Esophagus muscularis mucosa (tissue), 4 donors: Measurements from ENCODE around the gene DIP2A. TPM values are rescaled to one million over a fixed set of nuclear protein-coding genes. Genes with fewer than 3 reads are reported as not detected.

Experiments
- DNase-seq: peaks from one replicate; pipeline ENCODE4 v3.0.0-alpha.2; 2017; ENCODE audit errors: extremely low spot score
- H3K27ac ChIP-seq, 4 donors: fragments of 200-600 bp; sonication (generic); replicated peaks in 1 of 4; 1 replicate in 3 of 4; 2 replicates in 1 of 4; pipeline ENCODE4 v1.5.1; 2016 to 2019; ENCODE audit warnings: mild to moderate bottlenecking in 1 of 4
- H3K27me3 ChIP-seq, 4 donors: fragments of 200-600 bp; sonication (generic); one replicate each; pipeline versions ENCODE4 v1.5.1 to v1.6.0; 2016 to 2019
- H3K36me3 ChIP-seq, 4 donors: fragments of 200-600 bp; sonication (generic); one replicate each; pipeline ENCODE4 v1.5.1; 2016 to 2019
- H3K4me1 ChIP-seq, 4 donors: fragments of 200-600 bp; sonication (generic); one replicate each; pipeline ENCODE4 v1.5.1; 2016 to 2019
- H3K4me3 ChIP-seq, 4 donors: fragments of 200-600 bp; sonication (generic); 1 replicate in 2 of 4; 2 replicates in 2 of 4; pipeline ENCODE4 v1.5.1; 2016 to 2019; ENCODE audit warnings: mild to moderate bottlenecking in 4 of 4, moderate library complexity in 1 of 4
- H3K9me3 ChIP-seq, 4 donors: fragments of 200-600 bp; sonication (generic); 1 replicate in 3 of 4; 2 replicates in 1 of 4; pipeline ENCODE4 v1.5.1; 2016 to 2019
- EP300 ChIP-seq: sonication (generic); formaldehyde crosslinking; IDR thresholded peaks from one replicate; pipeline ENCODE4 v1.6.1; 2017; ENCODE audit warnings: antibody characterized with exemption
- POLR2A ChIP-seq: fragments of 450-650 bp; IDR thresholded peaks from one replicate; pipeline ENCODE4 v1.6.1; 2017; ENCODE audit warnings: antibody characterized with exemption, moderate library complexity, mild to moderate bottlenecking, low read depth
- POLR2AphosphoS5 ChIP-seq, 2 donors: sonication (generic); formaldehyde crosslinking; IDR thresholded peaks; one replicate each; pipeline ENCODE4 v1.6.1; 2017; ENCODE audit warnings: antibody characterized with exemption in 2 of 2
- WGBS: methylation state at CpG from one replicate; pipeline ENCODE4 v1.1.5; 2018; 5-methylcytosine and 5-hydroxymethylcytosine counted together
- intact Hi-C: fragments of 100-400 bp; cut with DNase I; formaldehyde crosslinking; loops from one replicate; pipeline ENCODE4 v1.15.1; 2023
- total RNA-seq, 4 donors: library from RNA; depleted of rRNA; stranded (reverse); fragments of >200 nt; gene quantifications; one replicate each; pipeline versions ENCODE4 v1.1.0 to v1.2.1, GENCODE V29; 2016
- TF ChIP-seq, protein P1 (sequence below), 3 experiments: fragments of 200-600 bp in 2 of 3; fragments of 450-650 bp in 1 of 3; sonication (generic) in 2 of 3; IDR thresholded peaks; one replicate each; pipeline ENCODE4 v1.5.1; 2017 to 2019; ENCODE audit warnings: antibody characterized with exemption in 3 of 3, mild to moderate bottlenecking in 2 of 3, moderate library complexity in 1 of 3

Gene DIP2A
- total RNA-seq, 4 donors from 2014 or later: 19.2 to 33.4 (median 28.7) TPM

- TF ChIP-seq POLR2A (no peak), POLR2AphosphoS5 (IDR thresholded peaks at IDR 0.05) (no peak), EP300 (no peak)
- TF ChIP-seq, protein P1, sequence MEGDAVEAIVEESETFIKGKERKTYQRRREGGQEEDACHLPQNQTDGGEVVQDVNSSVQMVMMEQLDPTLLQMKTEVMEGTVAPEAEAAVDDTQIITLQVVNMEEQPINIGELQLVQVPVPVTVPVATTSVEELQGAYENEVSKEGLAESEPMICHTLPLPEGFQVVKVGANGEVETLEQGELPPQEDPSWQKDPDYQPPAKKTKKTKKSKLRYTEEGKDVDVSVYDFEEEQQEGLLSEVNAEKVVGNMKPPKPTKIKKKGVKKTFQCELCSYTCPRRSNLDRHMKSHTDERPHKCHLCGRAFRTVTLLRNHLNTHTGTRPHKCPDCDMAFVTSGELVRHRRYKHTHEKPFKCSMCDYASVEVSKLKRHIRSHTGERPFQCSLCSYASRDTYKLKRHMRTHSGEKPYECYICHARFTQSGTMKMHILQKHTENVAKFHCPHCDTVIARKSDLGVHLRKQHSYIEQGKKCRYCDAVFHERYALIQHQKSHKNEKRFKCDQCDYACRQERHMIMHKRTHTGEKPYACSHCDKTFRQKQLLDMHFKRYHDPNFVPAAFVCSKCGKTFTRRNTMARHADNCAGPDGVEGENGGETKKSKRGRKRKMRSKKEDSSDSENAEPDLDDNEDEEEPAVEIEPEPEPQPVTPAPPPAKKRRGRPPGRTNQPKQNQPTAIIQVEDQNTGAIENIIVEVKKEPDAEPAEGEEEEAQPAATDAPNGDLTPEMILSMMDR (IDR thresholded peaks at IDR 0.05): no peak
- no peak overlapping the region for H3K4me3 ChIP-seq
- DNase-seq: no peak
- no peaks in the 10 kb centered on the region for H3K9me3 ChIP-seq
- WGBS: 98% methylated on average over 29 of the region's 29 CpGs
- H3K36me3 ChIP-seq: peaks cover 44 to 99% (median 97%) of the 10 kb centered on the region in 4 donors
- no peaks in the 10 kb centered on the region for H3K4me1 ChIP-seq
- H3K27ac ChIP-seq: no peak overlapping the region
- no peaks in the 10 kb centered on the region for H3K27me3 ChIP-seq
- intact Hi-C loops: no loop called here
These were observed 22.9 kb upstream of the DIP2A start for GRCh38 chr21:46435786-46436227.

DNA sequence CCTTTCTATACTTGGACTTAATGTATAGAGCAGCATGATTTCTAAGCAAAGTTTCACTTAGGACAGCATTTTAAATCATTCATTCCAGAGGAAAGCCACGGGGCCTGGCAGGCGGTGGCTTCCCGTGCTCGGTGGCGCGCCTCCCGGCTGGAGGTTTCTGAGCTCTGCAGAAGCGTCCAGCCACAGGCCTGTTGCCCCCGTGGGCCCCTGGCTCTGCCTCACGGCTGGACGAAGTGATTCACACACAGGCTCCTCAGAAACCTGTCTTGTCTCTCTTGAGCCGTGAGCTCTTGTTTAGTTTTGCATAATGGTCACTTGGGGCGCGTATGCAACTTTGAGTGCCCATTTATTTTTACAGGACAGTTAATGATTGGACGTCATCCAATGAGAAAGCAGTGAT, 22.1 kb upstream of the DIP2A start:
- Histone ChIP-seq H3K4me3 (no peak overlapping the region), H3K9me3 (no peaks in the 10 kb centered on the region), H3K27me3 (no peaks in the 10 kb centered on the region), H3K27ac (no peak overlapping the region), H3K4me1 (no peaks in the 10 kb centered on the region), H3K36me3 (peaks cover 44 to 99% (median 97%) of the 10 kb centered on the region in 4 donors)
- TF ChIP-seq POLR2A (no peak), POLR2AphosphoS5 (IDR thresholded peaks at IDR 0.05) (no peak)
- TF ChIP-seq, protein P1 (IDR thresholded peaks at IDR 0.05): no peak
- intact Hi-C loops: no loop called here
- DNase-seq: no peak
- 87% methylated on average over 8 of the region's 15 CpGs for WGBS

DNA sequence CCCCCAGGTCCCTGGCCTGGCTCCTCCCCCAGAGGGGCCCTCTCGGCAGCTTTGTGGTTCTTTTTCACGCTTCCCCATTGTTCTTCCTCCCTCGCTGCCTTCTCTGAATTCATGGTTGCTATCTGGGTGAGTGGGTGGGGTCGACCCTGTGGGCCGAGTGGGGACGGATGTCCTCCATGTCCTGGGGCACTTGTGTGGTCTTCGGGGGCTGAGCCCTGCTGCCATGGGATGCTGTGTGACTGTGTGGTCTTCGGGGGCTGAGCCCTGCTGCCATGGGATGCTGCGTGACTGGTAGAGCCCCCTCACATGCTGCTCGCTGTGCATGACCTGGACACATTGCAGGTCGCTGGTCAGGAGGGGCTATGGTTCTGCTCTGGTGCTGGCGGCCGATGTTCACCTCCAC, 21.6 kb upstream of the DIP2A start:
- WGBS: 89% methylated on average over 13 of the region's 13 CpGs

GRCh38 chr21:46437511-46437910, 21.2 kb upstream of the DIP2A start:
- intact Hi-C loops: no loop called here
- Histone ChIP-seq H3K4me1 (no peaks in the 10 kb centered on the region), H3K9me3 (no peaks in the 10 kb centered on the region), H3K4me3 (no peak overlapping the region), H3K27ac (no peak overlapping the region), H3K27me3 (no peaks in the 10 kb centered on the region), H3K36me3 (peaks cover 41 to 99% (median 97%) of the 10 kb centered on the region in 4 donors)
- no peak for TF ChIP-seq POLR2AphosphoS5 (IDR thresholded peaks at IDR 0.05)
- TF ChIP-seq POLR2A: no peak
- no peak for TF ChIP-seq EP300
- 79% methylated on average over 6 of the region's 13 CpGs for WGBS
- DNase-seq: no peak

More for the DNA sequence above, 21.6 kb upstream of the DIP2A start:
- no peak for DNase-seq
- Histone ChIP-seq H3K4me3 (no peak overlapping the region), H3K9me3 (no peaks in the 10 kb centered on the region), H3K27ac (no peak overlapping the region), H3K36me3 (peaks cover 44 to 99% (median 97%) of the 10 kb centered on the region in 4 donors), H3K4me1 (no peaks in the 10 kb centered on the region), H3K27me3 (no peaks in the 10 kb centered on the region)
- intact Hi-C loops: no loop called here
- TF ChIP-seq POLR2A (no peak), EP300 (no peak), POLR2AphosphoS5 (IDR thresholded peaks at IDR 0.05) (no peak)
- TF ChIP-seq, protein P1 (IDR thresholded peaks at IDR 0.05): no peak

- H3K36me3 ChIP-seq: peaks cover 47 to 99% (median 97%) of the 10 kb centered on the region in 4 donors
- TF ChIP-seq EP300: no peak
- TF ChIP-seq, protein P1 (IDR thresholded peaks at IDR 0.05): no peak
- TF ChIP-seq POLR2A: no peak
- TF ChIP-seq POLR2AphosphoS5 (IDR thresholded peaks at IDR 0.05): no peak
- 92% methylated on average over 11 of the region's 11 CpGs for WGBS
- no peaks in the 10 kb centered on the region for H3K9me3 ChIP-seq
- no peak overlapping the region for H3K4me3 ChIP-seq
- H3K4me1 ChIP-seq: peaks cover 0 to 2% (median under 1%) of the 10 kb centered on the region in 4 donors
- intact Hi-C loops: no loop called here
- H3K27me3 ChIP-seq: no peaks in the 10 kb centered on the region
- no peak for DNase-seq
- no peak overlapping the region for H3K27ac ChIP-seq
These were observed 20.4 kb upstream of the DIP2A start for GRCh38 chr21:46438241-46438640.
